Measurements from ENCODE around the gene ITPR2. TPM values are rescaled to one million over a fixed set of nuclear protein-coding genes. Genes with fewer than 3 reads are reported as not detected.
"Not testable (repeated sequence)": the region's sequence is repeated elsewhere in the genome, so short reads cannot be mapped to it uniquely, and the experiment has no call there.

ITPR2 gene
- total RNA-seq, 3 donors from 2014 or later = 33.3 to 60.8 (median 54.0) TPM

DNA sequence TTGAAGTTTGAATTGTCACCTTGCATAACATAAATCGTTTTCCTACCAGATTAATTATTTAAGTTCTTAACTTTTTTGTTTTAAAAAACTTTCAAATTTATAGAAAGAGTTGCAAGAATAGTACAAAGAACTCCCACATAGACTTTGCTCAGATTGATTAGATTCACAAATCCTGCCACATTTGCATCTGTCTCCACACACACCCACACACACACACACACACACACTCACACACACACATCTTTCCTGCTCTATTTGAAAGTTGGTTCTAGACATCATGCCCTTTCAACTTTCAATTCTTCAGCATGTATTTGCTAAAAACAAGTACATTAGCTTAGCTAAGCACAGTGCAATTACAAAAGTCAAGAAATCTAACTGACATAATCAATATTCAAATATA lies 184.0 kb downstream of the ITPR2 start:
- intact Hi-C loops (cut with DNase I, micrococcal nuclease) = no loop called here
- DNase-seq = no peak

GRCh38 chr12:26648584-26648983 lies 184.4 kb downstream of the ITPR2 start:
- intact Hi-C loops (cut with DNase I, micrococcal nuclease) = no loop called here
- DNase-seq = no peak
- peak; percentile 18 for ATAC-seq
- TF ChIP-seq CTCF (IDR thresholded peaks at IDR 0.05) = no peak
- Histone ChIP-seq H3K36me3 (ENCODE audit: low read depth) (no peaks in the 10 kb centered on the region), H3K9me3 (no peaks in the 10 kb centered on the region), H3K4me3 (no peak overlapping the region), H3K4me1 (ENCODE audit: low read depth) (no peaks in the 10 kb centered on the region)

More for the DNA sequence above, 184.0 kb downstream of the ITPR2 start:
- Histone ChIP-seq H3K4me1 (ENCODE audit: low read depth) (no peaks in the 10 kb centered on the region), H3K9me3 (no peaks in the 10 kb centered on the region), H3K36me3 (ENCODE audit: low read depth) (no peaks in the 10 kb centered on the region), H3K4me3 (no peak overlapping the region)
- ATAC-seq = no peak
- TF ChIP-seq CTCF (IDR thresholded peaks at IDR 0.05) = no peak

GRCh38 chr12:26648066-26648465 lies 184.9 kb downstream of the ITPR2 start:
- intact Hi-C loops (cut with DNase I, micrococcal nuclease) = no loop called here

DNA sequence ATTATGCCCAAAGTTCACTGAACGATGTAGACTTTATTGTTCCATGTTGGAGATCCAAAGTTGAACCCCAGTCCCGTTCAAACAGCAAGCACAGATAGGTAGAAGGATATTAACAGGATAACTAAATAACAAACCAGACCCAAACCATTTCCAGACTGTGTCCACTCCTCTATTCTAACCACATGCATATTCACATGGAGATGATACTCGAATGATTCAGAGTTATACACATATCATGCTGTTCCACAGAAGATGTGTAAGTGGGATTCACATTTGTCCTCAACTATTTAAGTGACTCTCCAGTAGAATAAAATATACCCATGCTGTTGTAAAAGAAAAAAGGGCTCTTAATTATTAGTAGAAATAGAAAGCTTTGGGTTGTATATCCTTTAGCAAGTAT lies 185.9 kb downstream of the ITPR2 start:
- ATAC-seq (no peak), DNase-seq (no peak)
- H3K4me1 ChIP-seq (ENCODE audit: low read depth) = no peaks in the 10 kb centered on the region
- no peak overlapping the region for H3K4me3 ChIP-seq
- H3K9me3 ChIP-seq = no peaks in the 10 kb centered on the region
- intact Hi-C loops (cut with DNase I, micrococcal nuclease) = no loop called here
- no peak for TF ChIP-seq CTCF (IDR thresholded peaks at IDR 0.05)
- H3K36me3 ChIP-seq (ENCODE audit: low read depth) = no peaks in the 10 kb centered on the region

More at GRCh38 chr12:26648066-26648465, 184.9 kb downstream of the ITPR2 start:
- no peaks in the 10 kb centered on the region for H3K4me1 ChIP-seq (ENCODE audit: low read depth)
- ATAC-seq (no peak), DNase-seq (no peak)
- no peak for TF ChIP-seq CTCF (IDR thresholded peaks at IDR 0.05)
- H3K9me3 ChIP-seq = no peaks in the 10 kb centered on the region
- no peaks in the 10 kb centered on the region for H3K36me3 ChIP-seq (ENCODE audit: low read depth)
- no peak overlapping the region for H3K4me3 ChIP-seq

DNA sequence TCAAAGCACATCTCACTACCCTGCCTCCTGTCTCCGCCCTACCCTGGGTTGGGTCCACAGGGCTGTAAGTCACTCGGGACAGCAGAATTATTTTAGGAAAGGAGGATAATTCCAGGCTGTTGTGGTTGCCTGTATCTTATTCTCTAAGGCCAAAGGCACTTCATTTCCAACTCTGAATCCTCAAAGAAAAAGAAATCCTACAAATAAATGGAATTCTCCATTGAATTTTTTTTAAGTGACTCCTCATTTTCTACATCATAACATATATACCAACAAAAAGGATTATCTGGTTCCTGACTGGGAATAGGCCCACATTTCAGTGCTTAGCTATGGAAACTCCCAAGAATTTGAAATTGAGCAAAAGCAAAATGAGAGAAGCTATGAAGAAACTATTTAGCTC lies 186.4 kb downstream of the ITPR2 start:
- no peaks in the 10 kb centered on the region for H3K4me1 ChIP-seq (ENCODE audit: low read depth)
- ATAC-seq = no peak
- intact Hi-C loops (cut with DNase I, micrococcal nuclease) = no loop called here

DNA sequence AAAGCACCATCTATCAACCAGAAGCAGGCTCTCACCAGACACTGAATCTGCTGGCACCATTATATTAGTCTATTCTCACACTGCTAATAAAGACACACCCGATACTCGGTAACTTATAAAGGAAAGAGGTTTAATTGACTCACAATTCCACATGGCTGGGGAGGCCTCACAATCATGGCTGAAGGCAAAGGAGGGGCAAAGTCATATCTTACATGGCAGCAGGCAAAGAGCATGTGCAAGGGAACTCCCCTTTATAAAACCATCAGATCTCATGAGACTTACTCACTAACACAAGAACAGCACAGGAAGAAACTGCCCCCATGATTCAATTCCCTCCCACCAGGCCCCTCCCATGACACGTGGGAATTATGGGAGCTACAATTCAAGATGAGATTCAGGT lies 188.6 kb downstream of the ITPR2 start:
- H3K4me3 ChIP-seq; intact Hi-C loops (cut with DNase I, micrococcal nuclease); H3K9me3 ChIP-seq; DNase-seq; H3K4me1 ChIP-seq (ENCODE audit: low read depth); H3K36me3 ChIP-seq (ENCODE audit: low read depth); ATAC-seq: not testable (repeated sequence)

More for the DNA sequence above, 186.4 kb downstream of the ITPR2 start:
- TF ChIP-seq CTCF (IDR thresholded peaks at IDR 0.05) = no peak
- no peak overlapping the region for H3K4me3 ChIP-seq
- no peaks in the 10 kb centered on the region for H3K36me3 ChIP-seq (ENCODE audit: low read depth)
- no peak for DNase-seq
- no peaks in the 10 kb centered on the region for H3K9me3 ChIP-seq

All from mucosa of descending colon (tissue), 3 donors.